ENCODE measurements around the gene SEMA4C.

SEMA4C gene

DNA sequence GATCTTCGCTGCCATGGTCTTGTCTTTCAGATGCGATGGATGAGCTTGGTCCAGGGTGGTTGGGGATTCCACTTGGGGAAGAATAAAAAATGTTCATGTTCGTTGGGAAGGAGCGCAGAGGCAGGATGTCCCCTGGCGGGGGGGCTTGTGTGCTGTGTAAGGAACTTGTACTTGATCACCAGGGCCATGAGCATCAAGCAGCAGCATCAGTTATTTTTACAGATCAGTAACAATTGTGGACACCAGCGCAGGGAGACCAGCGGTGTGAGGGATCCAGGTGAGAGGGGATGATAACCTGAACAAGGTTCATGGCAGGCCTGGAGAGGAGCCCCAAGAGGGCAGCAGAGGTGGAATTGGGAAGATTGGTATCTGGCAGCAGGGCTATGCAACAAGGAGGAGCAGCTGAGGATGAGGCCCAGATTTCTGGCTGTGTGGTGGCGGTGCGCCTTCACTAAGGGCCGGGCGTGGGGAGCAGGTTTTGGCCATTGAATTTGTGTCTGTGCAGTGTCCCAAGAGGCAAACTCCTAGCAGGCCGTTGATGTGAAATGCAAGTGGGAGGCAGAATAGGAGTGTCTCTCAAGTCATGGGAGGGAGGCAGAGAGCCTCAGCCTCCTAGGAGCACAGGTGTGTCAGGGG is 49.9 kb downstream of the SEMA4C start:
- no peak for DNase-seq (ENCODE audit: low spot score)

DNA sequence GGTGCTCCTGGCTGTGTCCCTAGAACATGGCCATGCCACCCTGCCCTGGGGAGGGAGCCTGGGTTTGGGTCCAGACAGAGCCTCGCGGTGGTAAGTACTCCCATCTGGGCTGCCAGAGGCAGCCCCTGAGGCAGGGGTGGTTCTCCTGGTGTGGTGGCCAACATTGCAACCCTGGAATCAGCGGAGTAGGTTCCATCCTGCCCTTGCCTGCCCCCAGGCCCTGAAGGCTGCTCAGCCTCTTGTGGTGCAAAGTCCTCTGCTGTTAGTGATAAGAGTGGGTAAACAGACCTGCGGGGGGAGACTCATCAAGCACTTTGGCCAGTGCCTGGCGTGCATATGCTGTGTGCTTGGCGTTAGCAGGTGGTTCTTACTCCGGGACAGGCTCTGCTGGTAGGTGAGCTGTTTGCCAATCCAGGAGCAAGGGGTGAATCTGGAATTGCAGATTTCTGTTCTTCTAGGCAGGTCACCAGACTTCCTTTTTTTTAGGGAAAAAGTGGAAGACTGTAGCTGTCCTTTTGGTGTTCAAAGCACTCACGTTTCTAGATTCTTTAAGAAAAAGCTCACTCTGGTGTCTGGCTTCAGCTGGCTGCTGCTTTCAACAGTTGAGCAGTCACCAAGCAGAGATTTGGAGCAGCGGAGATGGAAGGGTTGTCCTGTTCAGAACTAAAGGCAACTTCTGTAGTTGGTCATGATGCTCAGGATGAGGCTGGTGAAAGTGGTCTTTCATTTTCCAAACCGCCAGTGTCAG is 50.6 kb downstream of the SEMA4C start:
- DNase-seq (ENCODE audit: low spot score) = no peak

DNA sequence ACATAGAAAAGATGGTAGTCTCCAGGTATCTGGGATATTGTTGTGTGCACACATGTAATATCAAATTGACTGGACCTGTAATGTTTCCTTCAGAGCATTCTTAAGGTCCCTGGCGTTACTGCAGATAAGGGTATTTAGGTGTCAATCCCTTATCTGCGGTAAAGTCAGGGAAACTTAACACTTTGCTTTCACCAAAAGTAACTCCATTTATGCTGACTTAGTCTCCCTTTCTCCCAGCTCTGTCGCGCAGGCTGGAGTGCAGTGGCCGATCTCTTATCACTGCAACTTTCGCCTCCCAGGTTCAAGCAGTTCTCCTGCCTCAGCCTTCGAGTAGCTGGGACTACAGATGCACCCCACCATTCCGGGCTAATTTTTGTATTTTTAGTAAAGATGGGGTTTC is 52.0 kb downstream of the SEMA4C start:
- no peak for DNase-seq (ENCODE audit: low spot score)

DNA sequence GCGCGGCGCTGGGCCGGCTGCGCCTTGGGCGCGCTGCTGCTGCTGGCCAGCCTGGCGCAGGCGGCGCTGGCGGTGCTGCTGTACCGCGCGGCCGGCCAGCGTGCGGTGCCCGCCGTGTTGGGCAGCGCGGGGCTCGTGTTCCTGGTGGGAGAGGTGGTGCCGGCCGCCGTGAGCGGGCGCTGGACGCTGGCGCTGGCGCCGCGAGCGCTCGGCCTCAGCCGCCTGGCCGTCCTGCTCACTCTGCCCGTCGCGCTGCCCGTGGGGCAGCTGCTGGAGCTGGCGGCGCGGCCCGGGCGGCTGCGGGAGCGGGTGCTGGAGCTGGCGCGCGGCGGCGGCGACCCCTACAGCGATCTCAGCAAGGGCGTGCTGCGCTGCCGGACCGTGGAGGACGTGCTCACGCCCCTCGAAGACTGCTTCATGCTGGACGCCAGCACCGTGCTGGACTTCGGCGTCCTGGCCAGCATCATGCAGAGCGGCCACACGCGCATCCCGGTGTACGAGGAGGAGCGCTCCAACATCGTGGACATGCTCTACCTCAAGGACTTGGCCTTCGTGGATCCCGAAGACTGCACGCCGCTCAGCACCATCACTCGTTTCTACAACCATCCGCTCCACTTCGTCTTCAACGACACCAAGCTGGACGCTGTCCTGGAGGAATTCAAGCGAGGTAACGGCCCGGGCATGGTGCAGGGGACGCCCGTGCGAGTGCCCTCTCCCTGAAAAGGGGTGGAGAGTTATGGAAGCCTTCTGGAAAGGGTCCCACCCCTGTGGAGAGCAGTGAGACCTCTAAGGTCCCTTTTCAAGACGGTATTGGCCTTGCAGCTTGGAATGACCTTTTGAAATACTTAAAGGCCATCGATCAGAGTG is 52.8 kb downstream of the SEMA4C start:
- DNase-seq (ENCODE audit: low spot score) = no peak

DNA sequence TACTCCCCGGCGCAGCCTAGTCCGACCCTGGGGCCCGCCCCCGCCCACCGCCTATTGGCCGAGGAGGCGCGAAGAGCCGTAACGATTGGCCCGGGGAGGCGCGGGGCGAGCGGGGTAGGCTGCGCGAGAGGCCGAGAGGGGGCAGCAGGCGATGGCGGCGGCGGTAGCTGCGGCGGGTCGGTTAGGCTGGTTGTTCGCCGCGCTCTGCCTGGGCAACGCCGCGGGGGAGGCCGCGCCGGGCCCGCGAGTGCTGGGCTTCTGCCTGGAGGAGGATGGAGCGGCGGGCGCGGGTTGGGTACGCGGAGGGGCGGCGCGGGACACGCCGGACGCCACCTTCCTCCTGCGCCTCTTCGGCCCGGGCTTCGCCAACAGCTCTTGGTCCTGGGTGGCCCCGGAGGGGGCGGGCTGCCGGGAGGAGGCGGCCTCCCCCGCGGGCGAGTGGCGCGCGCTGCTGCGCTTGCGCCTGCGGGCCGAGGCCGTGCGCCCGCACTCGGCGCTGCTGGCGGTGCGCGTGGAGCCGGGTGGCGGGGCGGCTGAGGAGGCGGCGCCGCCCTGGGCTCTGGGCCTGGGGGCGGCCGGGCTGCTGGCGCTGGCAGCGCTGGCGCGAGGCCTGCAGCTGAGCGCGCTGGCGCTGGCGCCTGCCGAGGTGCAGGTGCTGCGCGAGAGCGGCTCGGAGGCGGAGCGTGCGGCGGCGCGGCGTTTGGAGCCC is 53.6 kb downstream of the SEMA4C start, which contains the start of gene CNNM3:
TSS of gene CNNM3 (plus strand) at position 142 of the 709 bp plus-strand sequence. CDS start at position 152, 10 bp downstream.
- DNase-seq (ENCODE audit: low spot score) = peak; percentile 83

DNA sequence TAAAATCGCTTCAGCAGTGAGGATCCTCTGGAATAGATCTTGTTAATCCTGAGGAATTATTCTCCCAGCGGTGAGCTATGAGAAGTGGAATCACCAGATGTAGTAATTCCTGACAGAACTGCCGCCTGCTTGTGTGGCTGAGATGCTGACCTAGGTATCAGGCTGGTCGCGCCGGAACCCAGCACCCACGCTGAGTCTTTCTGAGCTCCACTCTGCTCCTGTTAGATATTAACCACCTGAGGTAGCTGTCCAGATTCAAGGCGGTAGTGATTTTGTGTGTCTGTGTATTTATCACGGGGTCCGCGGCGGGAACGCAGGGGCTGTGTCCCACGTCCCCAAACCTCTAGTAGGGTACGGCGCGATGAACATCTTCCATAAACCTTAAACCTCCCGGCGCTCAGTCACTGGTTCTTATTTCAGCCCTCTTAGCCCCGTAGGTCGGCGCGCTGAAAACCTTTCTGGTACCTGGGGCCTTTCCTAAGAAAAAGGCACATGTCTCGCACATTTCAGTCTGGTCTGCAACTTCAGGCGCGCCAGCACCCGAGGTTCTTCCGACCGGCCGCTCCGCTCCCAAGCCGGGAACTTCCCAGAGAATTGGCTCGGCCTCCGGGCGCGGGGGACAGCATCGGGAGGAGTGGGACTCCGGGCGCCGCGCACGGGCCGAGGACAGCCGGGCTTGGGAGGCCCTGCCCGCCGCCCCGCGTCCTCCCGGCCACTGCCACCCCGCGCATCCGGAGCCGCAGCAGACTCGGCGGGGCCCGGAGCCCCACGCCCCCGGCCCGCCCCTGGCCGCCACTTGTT is 54.4 kb downstream of the SEMA4C start:
- no peak for DNase-seq (ENCODE audit: low spot score)

DNA sequence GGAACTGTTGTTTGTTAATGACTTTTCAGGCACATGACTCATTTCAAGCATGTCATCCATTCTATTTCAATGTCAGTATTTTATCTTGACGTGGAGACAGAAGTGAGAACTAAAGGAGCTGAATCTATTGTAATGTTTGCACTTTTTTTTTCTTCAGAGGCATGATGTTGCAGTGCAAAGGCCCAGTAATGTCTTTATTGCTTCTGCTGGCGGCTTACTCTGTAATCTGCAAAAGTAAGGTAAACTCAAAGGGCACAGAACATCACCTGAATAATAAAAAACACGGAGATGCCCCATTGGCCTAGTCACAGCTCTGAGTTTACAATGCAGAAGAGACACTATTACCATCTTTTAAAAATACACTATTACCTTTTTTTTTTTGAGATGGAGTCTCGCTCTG is 56.2 kb downstream of the SEMA4C start:
- DNase-seq (ENCODE audit: low spot score) = no peak

DNA sequence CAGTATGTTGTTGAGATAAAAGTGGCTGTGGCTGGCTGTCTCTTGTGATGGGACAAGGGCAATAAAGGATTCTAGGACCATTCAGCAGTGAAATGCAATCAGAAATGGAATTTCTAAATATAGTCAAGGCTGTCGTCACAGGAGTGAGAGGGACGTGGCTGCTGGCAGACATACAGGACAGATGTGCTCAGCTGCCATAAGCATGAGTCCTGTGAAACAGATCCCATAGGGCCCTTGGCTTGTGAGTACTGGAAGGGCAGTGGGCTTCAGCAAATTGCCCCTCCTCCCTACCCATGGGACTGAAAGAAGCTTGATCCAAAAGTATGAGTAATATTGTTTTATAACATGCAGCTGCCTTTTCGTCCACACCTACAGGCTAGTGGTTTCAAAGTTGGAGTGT is 58.0 kb downstream of the SEMA4C start:
- DNase-seq (ENCODE audit: low spot score) = no peak

DNA sequence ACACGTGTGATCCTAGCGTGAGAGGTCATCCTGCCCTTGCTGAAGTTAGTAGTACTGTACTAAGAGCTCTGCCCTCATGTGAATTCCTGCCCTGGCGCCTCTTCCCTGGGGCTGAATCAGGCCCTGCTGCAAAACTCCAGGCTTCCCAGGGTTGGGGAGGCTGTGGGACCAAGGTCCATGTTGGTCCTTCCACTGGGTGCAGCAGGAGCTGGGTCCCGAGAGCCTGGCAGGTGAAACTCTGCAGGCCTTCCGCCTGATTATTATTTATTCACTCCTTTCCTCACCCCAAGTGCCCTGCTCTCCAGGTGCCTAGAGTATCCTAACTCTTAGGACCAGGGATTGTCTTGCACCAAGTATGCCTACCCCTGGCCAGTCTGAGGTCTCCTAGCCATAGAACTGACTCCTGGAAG is 59.1 kb downstream of the SEMA4C start:
- no peak for DNase-seq (ENCODE audit: low spot score)

DNA sequence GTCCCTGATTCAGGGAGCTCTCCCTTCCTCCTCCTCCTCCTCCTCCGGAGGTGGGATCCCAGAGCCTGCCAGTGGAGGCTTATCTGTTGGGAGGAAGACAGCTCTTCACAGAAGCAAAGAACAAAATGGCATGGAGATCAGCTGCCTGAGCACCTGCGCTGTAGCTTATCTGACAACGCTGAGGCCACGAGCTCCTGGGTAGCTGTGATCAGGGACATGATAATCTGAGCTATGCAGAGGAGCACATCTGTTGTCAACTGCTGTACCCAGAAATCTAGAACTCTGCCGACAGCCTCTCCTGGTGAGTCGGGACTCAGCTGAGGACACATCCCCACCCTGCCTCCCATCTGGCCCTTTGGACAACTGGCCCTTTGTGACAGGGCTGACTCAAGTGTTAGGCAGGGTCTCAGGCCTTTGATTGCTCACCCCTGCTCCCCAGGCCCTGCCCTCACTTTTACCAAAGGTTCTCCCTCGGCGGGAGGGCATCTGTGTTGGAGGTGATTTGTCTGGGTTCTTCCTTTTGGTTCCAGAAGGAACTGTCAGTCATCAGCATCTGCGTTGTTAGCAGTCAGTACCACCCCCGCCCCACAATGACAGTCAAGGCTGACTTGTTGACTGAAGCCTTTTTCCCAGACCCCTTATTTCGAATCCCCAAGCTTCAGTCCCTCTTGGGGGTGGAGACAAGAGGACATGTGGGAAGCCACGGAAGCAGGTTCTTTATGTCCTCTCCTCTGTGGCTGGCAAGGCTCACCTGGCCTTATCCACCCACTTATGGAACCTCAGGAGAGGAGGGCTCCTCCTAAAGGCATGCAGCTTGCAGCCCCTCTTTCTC is 59.7 kb downstream of the SEMA4C start:
- DNase-seq (ENCODE audit: low spot score) = no peak

Data from kidney capillary endothelial cell (primary cell).